B cell (primary cell): Measurements from ENCODE around the gene CTR9.

Source experiments
- EZH2 ChIP-seq: IDR thresholded peaks from 2 replicates; pipeline ENCODE4 v1.6.1; 2012; ENCODE audit warnings: borderline replicate concordance, low read depth, mild to moderate bottlenecking, moderate library complexity, low read length; ENCODE audit not compliant: insufficient read depth, poor library complexity, severe bottlenecking
- TF ChIP-seq, protein P1 (sequence below): fragments of 200-600 bp; IDR thresholded peaks from one replicate; pipeline ENCODE4 v1.8.0; 2022; ENCODE audit warnings: antibody characterized with exemption, mild to moderate bottlenecking

DNA sequence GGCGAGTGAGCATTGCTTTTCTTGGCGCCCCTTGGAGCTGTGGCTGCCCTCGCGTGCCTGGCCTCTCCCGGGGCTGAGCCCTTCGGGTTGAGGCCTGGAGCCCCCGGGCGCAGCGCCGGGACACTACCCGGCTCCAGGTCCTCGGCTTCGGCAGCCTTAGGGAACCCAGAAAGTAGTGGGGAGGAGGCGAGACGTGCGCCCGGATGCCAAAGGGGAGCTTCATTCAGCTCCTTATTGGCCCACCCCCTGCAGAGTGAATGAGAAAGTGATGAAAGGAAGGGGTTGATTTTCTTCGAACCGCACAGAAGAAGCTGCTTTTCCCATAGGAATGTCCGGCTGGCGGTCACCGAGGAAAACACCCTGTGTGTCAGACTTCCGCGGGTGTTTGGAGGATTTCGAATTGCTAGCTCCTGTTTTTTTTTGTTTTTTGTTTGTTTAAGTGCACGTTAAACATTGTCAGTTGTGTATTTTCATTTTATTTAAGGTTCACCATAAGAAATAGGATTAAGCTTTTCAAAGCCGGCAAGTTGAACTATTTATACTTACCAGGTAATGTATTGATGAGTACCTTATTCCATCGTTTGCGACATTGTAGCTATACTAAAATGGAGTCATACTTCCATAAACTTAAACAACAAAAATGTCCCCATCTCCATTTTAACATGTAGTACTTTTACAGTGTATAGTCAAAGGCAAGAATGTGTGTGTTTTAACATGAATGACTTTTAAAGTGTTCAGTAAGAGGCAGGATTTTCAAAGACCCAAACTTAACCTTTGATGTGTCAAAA is 58.5 kb downstream of the CTR9 start:
- TF ChIP-seq, protein P1, sequence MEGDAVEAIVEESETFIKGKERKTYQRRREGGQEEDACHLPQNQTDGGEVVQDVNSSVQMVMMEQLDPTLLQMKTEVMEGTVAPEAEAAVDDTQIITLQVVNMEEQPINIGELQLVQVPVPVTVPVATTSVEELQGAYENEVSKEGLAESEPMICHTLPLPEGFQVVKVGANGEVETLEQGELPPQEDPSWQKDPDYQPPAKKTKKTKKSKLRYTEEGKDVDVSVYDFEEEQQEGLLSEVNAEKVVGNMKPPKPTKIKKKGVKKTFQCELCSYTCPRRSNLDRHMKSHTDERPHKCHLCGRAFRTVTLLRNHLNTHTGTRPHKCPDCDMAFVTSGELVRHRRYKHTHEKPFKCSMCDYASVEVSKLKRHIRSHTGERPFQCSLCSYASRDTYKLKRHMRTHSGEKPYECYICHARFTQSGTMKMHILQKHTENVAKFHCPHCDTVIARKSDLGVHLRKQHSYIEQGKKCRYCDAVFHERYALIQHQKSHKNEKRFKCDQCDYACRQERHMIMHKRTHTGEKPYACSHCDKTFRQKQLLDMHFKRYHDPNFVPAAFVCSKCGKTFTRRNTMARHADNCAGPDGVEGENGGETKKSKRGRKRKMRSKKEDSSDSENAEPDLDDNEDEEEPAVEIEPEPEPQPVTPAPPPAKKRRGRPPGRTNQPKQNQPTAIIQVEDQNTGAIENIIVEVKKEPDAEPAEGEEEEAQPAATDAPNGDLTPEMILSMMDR, result no peak
- TF ChIP-seq EZH2, result no peak
